Duodenal mucosa (tissue), 2 donors: ENCODE measurements around the gene IFI27L1.

Experiments used
- H3K27ac ChIP-seq: one replicate; pipeline ENCODE4 v1.7.0; 2013; ENCODE audit warnings: low read depth, low read length
- H3K27me3 ChIP-seq, 2 donors: one replicate each; pipeline ENCODE4 v1.7.0; 2013; ENCODE audit warnings: low read length in 2 of 2, control low read depth in 1 of 2; ENCODE audit not compliant: insufficient read depth in 2 of 2, control insufficient read depth in 1 of 2
- H3K36me3 ChIP-seq, 2 donors: one replicate each; pipeline ENCODE4 v1.7.0; 2013; ENCODE audit warnings: low read length in 2 of 2, control low read depth in 1 of 2; ENCODE audit not compliant: insufficient read depth in 2 of 2, control insufficient read depth in 1 of 2
- H3K4me1 ChIP-seq, 2 donors: one replicate each; pipeline ENCODE4 v1.7.0; 2013; ENCODE audit warnings: low read length in 2 of 2, control low read depth in 1 of 2; ENCODE audit not compliant: insufficient read depth in 2 of 2, control insufficient read depth in 1 of 2
- H3K4me3 ChIP-seq, 2 donors: one replicate each; pipeline ENCODE4 v1.7.0; 2013; ENCODE audit warnings: low read length in 2 of 2, low read depth in 1 of 2
- H3K9ac ChIP-seq, 2 donors: one replicate each; pipeline ENCODE4 v1.7.0; 2013; ENCODE audit warnings: low read length in 2 of 2, low read depth in 1 of 2
- H3K9me3 ChIP-seq, 2 donors: one replicate each; pipeline ENCODE4 v1.7.0; 2013; ENCODE audit warnings: low read length in 2 of 2, control low read depth in 1 of 2; ENCODE audit not compliant: control insufficient read depth in 1 of 2

IFI27L1 gene

GRCh38 chr14:94128216-94128839 lies 47.2 kb downstream of the IFI27L1 start:
- Histone ChIP-seq H3K27me3 (no peaks in the 10 kb centered on the region), H3K4me3 (peak overlapping the region in 1 of 2 donors; percentile 59), H3K9me3 (no peaks in the 10 kb centered on the region), H3K36me3 (peaks cover 0 to 5% of the 10 kb centered on the region in 2 donors), H3K27ac (no peak overlapping the region), H3K9ac (peak overlapping the region in 1 of 2 donors; percentile 45), H3K4me1 (peaks cover 15% of the 10 kb centered on the region in 2 donors)

- no peaks in the 10 kb centered on the region for H3K27me3 ChIP-seq
- H3K4me1 ChIP-seq: peaks cover 15% of the 10 kb centered on the region in 2 donors
- peak within 1 kb of the TSS; percentile 40 to 45 for H3K9ac ChIP-seq
- peak within 1 kb of the TSS; percentile 45 for H3K27ac ChIP-seq
- peaks cover 0 to 5% of the 10 kb centered on the region in 2 donors for H3K36me3 ChIP-seq
- H3K4me3 ChIP-seq: peak within 1 kb of the TSS; percentile 59 to 82
- H3K9me3 ChIP-seq: no peaks in the 10 kb centered on the region
Observed at GRCh38 chr14:94129111-94129757, 48.1 kb downstream of the IFI27L1 start, which contains the start of gene IFI27L2. TSS of gene IFI27L2 (minus strand) at chr14:94129604. CDS start at chr14:94129564, 40 bp downstream.

GRCh38 chr14:94129758-94130414 lies 48.8 kb downstream of the IFI27L1 start:
- H3K9me3 ChIP-seq: no peaks in the 10 kb centered on the region
- H3K4me3 ChIP-seq: peak overlapping the region; percentile 59 to 82
- H3K36me3 ChIP-seq: peaks cover 0 to 5% of the 10 kb centered on the region in 2 donors
- peak overlapping the region; percentile 40 to 45 for H3K9ac ChIP-seq
- no peak overlapping the region for H3K27ac ChIP-seq
- H3K4me1 ChIP-seq: peaks cover 15% of the 10 kb centered on the region in 2 donors
- no peaks in the 10 kb centered on the region for H3K27me3 ChIP-seq

- H3K4me3 ChIP-seq: no peak overlapping the region
- peaks cover 15% of the 10 kb centered on the region in 2 donors for H3K4me1 ChIP-seq
- H3K27me3 ChIP-seq: peaks cover 0 to 6% of the 10 kb centered on the region in 2 donors
Observed at GRCh38 chr14:94132285-94132887, 51.3 kb downstream of the IFI27L1 start.

GRCh38 chr14:94135476-94135875 lies 54.4 kb downstream of the IFI27L1 start:
- H3K9ac ChIP-seq: no peak overlapping the region
- H3K4me1 ChIP-seq: no peaks in the 10 kb centered on the region
- no peak overlapping the region for H3K4me3 ChIP-seq
- H3K36me3 ChIP-seq: no peaks in the 10 kb centered on the region
- peaks cover 3 to 6% of the 10 kb centered on the region in 2 donors for H3K27me3 ChIP-seq
- no peak overlapping the region for H3K27ac ChIP-seq
- no peaks in the 10 kb centered on the region for H3K9me3 ChIP-seq

More at GRCh38 chr14:94132285-94132887, 51.3 kb downstream of the IFI27L1 start:
- H3K27ac ChIP-seq: no peak overlapping the region
- H3K36me3 ChIP-seq: peaks cover 0 to 4% of the 10 kb centered on the region in 2 donors
- H3K9me3 ChIP-seq: no peaks in the 10 kb centered on the region
- H3K9ac ChIP-seq: no peak overlapping the region

GRCh38 chr14:94136575-94137331 lies 55.6 kb downstream of the IFI27L1 start:
- Histone ChIP-seq H3K36me3 (no peaks in the 10 kb centered on the region), H3K9ac (no peak overlapping the region), H3K4me1 (no peaks in the 10 kb centered on the region)

GRCh38 chr14:94138251-94138650 lies 57.1 kb downstream of the IFI27L1 start:
- Histone ChIP-seq H3K27ac (no peak overlapping the region), H3K36me3 (no peaks in the 10 kb centered on the region), H3K9me3 (no peaks in the 10 kb centered on the region), H3K4me3 (no peak overlapping the region), H3K4me1 (no peaks in the 10 kb centered on the region), H3K9ac (no peak overlapping the region), H3K27me3 (peaks cover 3 to 6% of the 10 kb centered on the region in 2 donors)

More at GRCh38 chr14:94136575-94137331, 55.6 kb downstream of the IFI27L1 start:
- Histone ChIP-seq H3K4me3 (peak overlapping the region in 1 of 2 donors; percentile 8), H3K27ac (no peak overlapping the region), H3K9me3 (no peaks in the 10 kb centered on the region), H3K27me3 (peaks cover 3 to 6% of the 10 kb centered on the region in 2 donors)

- H3K9ac ChIP-seq: no peak overlapping the region
- no peaks in the 10 kb centered on the region for H3K4me1 ChIP-seq
- no peaks in the 10 kb centered on the region for H3K9me3 ChIP-seq
- H3K36me3 ChIP-seq: no peaks in the 10 kb centered on the region
- H3K4me3 ChIP-seq: no peak overlapping the region
- H3K27me3 ChIP-seq: peaks cover 3 to 6% of the 10 kb centered on the region in 2 donors
- H3K27ac ChIP-seq: no peak overlapping the region
Observed at GRCh38 chr14:94139006-94139405, 57.9 kb downstream of the IFI27L1 start.

GRCh38 chr14:94139421-94139820 lies 58.3 kb downstream of the IFI27L1 start:
- Histone ChIP-seq H3K27me3 (peaks cover 3 to 6% of the 10 kb centered on the region in 2 donors), H3K9ac (no peak overlapping the region), H3K36me3 (no peaks in the 10 kb centered on the region), H3K4me1 (no peaks in the 10 kb centered on the region), H3K4me3 (no peak overlapping the region), H3K9me3 (no peaks in the 10 kb centered on the region), H3K27ac (no peak overlapping the region)
